ENCODE data around the gene UCK1.

The UCK1 gene

DNA sequence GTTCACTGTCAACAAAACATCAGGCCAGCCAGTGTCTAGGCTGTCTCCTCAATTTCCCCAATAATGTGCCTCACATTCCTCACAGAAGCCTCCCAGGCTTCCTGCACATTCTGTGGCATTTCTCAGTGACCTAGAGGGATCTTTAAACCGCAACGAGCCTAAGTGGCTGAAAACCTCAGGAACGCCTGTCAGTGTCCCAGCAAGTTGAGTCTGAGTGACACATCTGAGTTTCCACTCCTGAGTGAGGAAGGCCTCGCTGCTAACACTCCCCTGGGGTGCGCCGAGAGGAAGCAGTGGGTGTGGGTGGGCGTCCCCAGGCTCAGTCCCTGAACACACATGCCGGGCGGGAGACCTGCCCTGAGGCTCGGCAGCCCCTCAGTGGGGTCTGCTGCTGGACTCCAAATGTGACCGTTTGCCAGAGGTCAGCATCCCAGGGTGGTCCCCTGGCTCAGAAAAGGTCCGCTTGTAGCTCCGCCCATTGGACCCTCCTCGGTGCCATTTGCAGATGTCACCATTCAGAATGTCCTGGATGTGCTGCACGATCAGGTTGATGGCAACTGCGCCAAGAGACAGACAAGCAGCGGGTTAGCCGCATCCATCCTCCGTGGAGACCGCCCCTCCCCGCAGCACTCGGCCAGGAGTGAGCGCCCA, 6.3 kb downstream of the UCK1 start:
- DNase-seq (ENCODE audit: low spot score) = peak; percentile 10
- TF ChIP-seq, protein P1, sequence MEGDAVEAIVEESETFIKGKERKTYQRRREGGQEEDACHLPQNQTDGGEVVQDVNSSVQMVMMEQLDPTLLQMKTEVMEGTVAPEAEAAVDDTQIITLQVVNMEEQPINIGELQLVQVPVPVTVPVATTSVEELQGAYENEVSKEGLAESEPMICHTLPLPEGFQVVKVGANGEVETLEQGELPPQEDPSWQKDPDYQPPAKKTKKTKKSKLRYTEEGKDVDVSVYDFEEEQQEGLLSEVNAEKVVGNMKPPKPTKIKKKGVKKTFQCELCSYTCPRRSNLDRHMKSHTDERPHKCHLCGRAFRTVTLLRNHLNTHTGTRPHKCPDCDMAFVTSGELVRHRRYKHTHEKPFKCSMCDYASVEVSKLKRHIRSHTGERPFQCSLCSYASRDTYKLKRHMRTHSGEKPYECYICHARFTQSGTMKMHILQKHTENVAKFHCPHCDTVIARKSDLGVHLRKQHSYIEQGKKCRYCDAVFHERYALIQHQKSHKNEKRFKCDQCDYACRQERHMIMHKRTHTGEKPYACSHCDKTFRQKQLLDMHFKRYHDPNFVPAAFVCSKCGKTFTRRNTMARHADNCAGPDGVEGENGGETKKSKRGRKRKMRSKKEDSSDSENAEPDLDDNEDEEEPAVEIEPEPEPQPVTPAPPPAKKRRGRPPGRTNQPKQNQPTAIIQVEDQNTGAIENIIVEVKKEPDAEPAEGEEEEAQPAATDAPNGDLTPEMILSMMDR (IDR thresholded peaks at IDR 0.05; ENCODE audit: extremely low read depth, missing control alignments) = no peak

DNA sequence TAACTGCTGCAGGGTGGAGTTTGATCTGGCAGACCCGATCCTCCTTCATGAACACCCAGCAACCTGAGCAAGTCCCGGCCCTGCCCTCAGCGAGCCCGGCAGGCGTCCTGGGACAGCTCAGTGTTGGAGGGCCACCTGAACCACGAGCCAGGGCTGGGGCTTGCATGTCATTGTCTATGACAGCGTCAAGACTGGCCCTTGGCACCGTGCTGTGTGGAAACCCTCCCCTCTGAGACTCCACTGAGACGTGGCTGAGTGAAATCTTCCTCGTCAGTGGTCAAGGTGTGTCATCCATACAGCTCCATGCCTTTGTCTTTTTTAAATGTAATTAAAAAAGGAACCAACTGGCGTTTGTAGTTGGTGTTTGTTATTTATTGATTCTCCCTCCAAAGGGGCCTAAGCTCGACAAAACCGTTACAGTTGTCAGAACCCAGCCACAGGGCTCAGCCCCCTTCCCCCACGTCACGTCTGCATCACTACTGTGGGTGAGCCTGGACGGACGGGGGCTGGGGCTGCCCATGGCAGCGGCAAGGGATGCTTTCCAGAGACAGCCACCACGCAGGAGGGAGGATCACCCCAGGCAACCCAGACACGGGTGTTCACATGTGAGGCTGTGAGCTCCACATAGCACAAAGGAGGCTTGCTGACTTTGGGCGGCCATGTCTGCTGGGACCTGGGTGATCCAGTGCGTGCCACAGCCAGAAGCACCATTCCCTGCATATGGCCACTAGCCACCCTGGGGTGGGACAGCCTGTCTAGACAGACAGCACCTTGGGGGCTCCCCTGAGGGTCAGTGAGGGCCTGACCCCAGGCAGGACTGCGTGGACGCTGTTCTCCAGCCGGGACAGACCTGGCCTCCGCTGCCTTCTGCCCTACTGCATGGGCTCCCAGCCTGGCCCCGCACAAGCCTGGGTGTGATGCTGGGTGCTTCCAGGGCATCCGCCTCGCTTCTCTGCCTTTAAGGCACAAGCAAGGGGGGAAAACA, 7.3 kb downstream of the UCK1 start:
- peak; percentile 21 for DNase-seq (ENCODE audit: low spot score)
- TF ChIP-seq, protein P1 (IDR thresholded peaks at IDR 0.05; ENCODE audit: extremely low read depth, missing control alignments) = no peak

DNA sequence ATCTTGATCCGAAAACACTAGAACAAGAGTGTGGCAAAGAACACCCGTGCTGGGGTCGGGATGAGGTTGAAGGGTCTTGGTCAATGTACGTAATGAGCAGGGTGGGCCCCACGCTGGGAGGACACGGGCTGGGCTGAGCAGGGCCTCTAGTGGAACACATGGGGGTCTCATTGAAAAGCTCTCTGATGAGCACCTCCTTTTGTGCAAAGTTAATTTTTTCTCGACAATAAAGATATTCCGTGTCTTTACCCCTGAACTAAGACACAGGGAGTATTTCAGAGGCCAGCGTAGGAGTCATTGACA, 8.0 kb downstream of the UCK1 start:
- DNase-seq (ENCODE audit: low spot score) = no peak
- TF ChIP-seq, protein P1 (IDR thresholded peaks at IDR 0.05; ENCODE audit: extremely low read depth, missing control alignments) = no peak

DNA sequence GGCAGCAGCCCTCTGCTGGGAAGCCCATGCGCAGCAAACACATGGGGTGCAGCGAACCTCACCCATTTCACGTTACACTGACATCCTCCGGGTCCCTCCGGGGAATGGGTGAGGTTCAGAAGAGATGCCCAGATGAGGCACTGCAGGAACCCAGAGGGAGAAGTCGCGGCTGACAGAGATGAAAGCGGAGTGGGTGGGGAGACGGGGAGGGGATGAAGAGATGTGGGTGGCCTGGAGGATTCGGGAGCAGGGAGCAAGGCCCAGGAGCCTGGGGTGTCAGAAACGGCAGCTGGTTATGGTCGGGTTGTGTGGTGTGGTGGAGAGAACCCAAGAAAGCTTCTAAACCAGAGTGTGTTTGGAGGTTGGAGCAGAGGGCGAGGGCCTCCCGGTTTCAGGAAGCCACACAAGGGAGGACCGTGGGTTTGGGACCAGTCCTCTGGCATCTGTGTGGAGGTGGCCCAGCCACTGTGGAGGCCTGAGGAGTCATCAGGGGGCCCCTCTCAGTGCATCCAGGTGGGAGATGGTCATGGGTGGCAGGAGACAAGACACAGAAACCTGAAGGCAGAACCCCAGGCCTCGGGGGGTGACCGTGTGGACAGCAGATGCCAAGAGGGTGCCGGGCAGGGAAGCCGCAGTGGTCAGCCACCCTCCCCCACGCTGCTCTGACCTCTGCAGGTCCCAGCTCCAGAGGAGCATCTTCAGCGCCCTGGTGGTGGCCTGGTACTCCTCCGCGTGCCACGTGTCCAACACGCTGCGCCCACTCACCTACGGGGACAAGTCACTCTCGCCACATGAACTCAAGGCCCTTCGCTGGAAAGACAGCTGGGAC, 8.6 kb downstream of the UCK1 start:
- peak; percentile 15 for DNase-seq (ENCODE audit: low spot score)
- TF ChIP-seq, protein P1 (IDR thresholded peaks at IDR 0.05; ENCODE audit: extremely low read depth, missing control alignments) = no peak

DNA sequence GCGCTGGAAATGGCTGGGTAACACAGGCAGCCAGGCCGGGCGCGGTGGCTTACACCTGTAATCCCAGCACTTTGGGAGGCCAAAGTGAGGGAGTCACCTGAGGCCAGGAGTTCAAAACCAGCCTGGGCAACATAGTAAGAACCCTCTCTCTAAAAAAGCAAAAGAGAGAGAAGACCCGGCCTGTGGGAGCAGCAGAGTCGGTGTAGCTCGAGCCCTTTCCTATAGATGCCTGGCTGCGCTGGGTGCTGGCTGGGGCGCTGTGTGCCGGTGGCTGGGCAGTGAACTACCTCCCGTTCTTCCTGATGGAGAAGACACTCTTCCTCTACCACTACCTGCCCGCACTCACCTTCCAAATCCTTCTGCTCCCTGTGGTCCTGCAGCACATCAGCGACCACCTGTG, 9.2 kb downstream of the UCK1 start:
- TF ChIP-seq, protein P1 (IDR thresholded peaks at IDR 0.05; ENCODE audit: extremely low read depth, missing control alignments) = no peak
- peak; percentile 8 for DNase-seq (ENCODE audit: low spot score)

DNA sequence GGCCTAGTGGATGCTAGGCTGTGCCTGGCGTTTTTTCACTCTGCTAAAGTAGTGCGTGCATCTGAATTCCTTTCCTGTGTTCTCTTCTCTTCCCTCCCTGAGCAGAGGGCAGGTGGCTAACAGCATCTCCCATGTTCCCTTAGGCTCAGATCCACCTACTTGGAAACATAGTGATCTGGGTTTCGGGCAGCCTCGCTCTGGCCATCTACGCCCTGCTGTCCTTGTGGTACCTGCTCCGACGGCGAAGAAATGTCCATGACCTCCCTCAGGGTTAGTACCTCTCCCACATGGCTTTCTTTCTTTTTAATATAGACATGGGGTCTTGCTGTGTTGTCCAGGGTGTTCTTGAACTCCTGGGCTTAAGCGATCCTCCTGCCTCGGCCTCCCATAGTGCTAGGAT, 9.9 kb downstream of the UCK1 start:
- TF ChIP-seq, protein P1 (IDR thresholded peaks at IDR 0.05; ENCODE audit: extremely low read depth, missing control alignments) = no peak
- no peak for DNase-seq (ENCODE audit: low spot score)
